Mammary microvascular endothelial cell (primary cell): Measurements from ENCODE around the gene TNPO2. TPM values are rescaled to one million over a fixed set of nuclear protein-coding genes. Genes with fewer than 3 reads are reported as not detected.

ENCODE experiments used
- total RNA-seq: library from RNA; depleted of rRNA; stranded (reverse); fragments of >200 nt; gene quantifications from 2 replicates; pipeline ENCODE4 v1.2.3, GENCODE V29; 2015

Gene TNPO2
- total RNA-seq, result 15.9 and 22.0 TPM in 2 replicates

DNA sequence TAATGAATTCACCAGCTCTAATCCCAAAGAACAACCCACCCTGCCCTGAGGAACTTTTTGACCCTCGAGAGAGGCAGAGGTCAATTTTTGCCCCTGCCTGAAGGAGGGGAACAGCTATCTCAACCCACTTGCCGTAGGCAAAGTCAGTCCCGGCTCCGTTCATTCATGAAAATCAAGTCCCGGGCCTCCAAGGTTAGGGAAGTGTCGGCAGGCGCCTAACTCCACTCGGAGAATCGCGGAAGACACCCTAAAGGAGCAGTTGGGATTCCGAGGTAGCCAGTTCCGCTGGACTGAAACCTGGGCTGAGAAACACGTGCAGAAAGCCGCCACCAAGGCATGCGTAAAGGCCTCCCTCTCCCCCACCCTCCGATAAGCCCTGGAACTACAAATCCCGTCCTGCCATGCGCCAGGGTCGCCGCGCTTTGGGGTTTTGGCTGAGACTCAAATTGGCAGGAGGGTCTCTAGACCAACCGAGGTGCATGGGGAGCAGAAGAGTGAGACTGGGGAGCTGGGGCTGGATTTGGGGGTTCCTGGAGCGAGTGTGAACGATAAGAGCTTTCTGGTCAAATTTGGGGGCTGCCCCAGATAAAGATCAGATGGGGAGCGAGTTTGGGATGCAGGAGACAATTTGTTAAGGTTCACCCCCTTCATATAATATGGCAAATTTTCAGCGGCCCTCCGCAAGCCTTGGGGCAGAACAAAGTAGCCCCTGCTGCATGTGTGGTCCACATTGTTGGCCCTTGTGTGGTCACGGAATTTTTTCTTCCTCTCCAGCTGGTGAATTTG is at the start of gene TNPO2:
TNPO2 (minus strand) TSS at position 292 of the 786 bp plus-strand sequence. CDS start 2,955 bp downstream, outside the sequence.

DNA sequence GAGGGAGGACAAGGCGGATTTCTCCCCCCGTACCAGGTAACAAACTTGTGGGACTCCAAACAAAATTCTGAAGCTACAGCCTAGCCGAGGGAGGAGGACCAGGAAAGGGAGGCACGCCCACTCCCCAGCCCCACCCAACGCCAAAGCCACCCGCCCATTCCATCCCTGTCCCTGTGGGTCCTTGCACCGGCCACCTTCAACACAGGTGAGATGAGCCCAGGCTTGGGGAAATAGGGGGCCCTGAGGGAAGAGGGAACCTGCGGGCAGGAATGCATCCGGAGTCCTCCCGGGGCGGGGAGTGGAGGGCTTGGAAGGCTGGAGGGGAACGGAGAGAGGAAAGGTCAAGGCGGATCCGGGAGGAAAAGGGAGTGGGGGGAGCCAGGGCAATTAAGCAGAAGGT is 27.9 kb upstream of the TNPO2 start, which contains the start of gene BEST2:
BEST2 (plus strand) TSS at position 157 of the 400 bp plus-strand sequence. CDS start 802 bp downstream, outside the sequence.

GRCh38 chr19:12736995-12737834 is 13.5 kb upstream of the TNPO2 start, which contains the start of gene GET3:
Gene GET3, plus strand, starts transcription at chr19:12737497. Its CDS starts 9 bp downstream, at chr19:12737506.

GRCh38 chr19:12696366-12697335 is 27.1 kb downstream of the TNPO2 start, which contains the start of gene FBXW9:
Gene FBXW9, minus strand, starts transcription at chr19:12696631. Its CDS starts 50 bp downstream, at chr19:12696581.

DNA sequence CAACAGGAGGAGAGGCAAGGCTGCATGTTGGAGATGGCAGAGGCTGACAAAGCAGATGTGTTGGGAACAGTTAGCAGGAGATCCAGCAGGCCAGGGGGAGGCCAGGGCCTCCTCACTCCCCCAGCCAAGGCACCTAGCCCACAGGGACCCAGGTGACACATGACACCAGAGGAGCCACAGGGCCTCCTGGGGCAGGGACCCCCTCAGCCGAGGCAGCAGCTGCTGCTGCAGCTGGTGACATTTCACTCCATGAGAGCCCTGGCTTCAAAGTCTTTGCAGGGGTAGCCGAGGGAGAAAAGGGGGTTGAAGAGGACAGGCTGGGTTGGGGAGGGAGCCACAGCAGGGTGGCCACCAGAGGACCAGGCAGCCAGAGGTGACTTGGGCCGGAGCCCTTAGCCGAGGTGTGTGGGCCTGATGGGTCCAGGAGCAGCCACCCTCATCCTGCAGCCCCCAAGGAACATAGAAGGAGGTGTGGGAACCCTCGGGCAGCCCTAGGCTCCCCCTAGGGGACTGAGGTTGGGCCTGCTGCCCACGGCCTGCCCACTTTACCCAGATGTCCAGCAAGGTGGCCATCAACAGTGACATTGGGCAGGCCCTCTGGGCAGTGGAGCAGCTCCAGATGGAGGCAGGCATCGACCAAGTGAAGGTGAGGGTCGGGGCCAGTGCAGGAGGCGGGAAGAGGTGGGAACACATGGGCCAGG is 36.1 kb downstream of the TNPO2 start, which contains the start of gene GNG14:
GNG14 (plus strand) TSS at position 503 of the 701 bp plus-strand sequence; CDS start at position 554, 51 bp downstream.

DNA sequence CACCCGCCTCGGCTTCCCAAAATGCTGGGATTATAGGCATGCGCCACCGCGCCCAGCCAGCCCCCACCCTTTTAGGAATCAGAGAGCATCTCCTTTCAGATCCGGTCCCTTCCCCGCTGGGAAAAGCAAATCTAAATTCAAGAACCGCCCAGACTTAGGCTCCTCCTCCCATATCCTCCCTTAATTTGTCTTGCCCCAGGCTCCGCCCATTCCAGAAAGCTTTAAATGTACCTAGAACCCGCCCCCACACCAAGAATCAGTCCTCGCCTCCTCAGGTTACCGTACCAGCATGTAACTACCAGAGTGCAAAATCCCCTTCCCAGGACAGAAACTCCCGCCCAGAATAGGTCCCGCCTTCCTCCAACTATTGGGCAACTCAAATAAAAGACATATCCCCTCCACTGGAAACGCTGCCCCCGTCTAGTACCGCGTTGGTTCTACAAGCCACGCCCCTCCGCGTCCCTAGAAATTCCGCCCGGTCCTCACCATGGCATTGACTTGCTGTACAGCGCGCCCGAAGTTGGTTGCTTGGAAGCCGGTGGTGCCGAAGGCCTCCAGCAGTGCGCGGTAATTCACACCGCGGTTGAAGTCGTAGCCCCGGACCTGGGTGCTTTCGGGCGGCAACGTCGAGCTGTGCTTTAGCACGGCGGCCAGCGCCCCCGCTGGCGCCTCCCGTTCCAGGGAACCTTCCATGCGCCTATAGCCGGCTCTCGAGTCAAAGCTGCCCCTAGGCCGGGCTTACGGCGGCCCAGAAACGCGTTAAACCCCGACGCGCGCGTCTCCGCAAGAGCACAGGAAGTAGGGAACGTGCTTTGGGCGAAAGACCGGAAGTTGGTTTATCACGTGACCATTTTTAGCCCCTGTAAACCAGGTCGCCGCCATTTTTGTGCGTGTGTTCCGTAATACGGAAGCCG is 42.4 kb downstream of the TNPO2 start, which contains the start of gene DHPS:
DHPS (minus strand) TSS at position 807 of the 914 bp plus-strand sequence; CDS start at position 693, 114 bp downstream.

DNA sequence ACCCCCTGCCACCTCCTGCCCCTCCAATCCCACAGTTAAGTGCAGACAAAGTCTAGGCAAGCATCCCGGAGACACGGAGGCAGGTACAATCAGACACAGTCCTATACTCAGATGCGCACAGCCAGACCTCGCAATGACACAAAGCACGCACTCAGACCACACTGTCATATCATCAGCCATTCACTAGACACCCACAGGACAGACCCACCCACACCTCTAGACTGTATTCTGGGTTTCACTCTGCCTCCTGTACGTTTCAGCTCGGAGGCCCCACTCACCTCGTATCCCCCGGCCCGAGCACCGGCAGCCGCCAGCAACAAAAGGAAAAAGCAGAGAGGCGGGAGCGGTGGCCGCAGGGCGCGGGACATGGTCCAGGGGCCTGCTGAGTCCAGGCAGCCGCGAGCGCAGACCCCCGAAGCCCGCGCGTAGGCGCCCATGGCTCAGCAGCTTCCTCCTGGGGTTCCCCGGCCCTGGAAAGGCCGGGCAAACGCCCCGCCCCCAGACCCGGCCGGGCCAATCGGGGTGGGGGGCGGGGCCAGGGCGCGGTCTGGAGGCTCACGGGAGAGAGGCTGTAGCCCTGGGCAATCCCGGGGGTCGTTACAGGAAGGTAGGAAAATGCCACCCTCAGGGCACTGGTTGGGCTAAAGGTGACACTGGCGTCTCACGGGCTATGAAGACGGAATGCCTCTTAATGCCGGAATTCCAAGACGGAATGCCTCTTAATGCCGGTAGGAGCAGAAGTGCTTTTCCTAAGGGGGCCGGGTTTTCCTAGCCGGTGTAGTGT is 57.3 kb downstream of the TNPO2 start, which contains the start of the genes MAN2B1 and WDR83:
MAN2B1 (minus strand) TSS at position 478 of the 784 bp plus-strand sequence; CDS start at position 437, 41 bp downstream.
WDR83 (plus strand) TSS at position 543 of the 784 bp plus-strand sequence. CDS start 2,984 bp downstream, outside the sequence.

Other genes with a start within 250 kb of the TNPO2 start
- 0.13 and 1.4 TPM in 2 replicates for gene ZNF709, start 239.1 kb downstream of the TNPO2 start, total RNA-seq
- 3.8 and 4.0 TPM in 2 replicates for gene ZNF564, start 172.4 kb downstream of the TNPO2 start, total RNA-seq
- gene ZNF490, start 113.1 kb downstream of the TNPO2 start, total RNA-seq, result 4.5 and 8.0 TPM in 2 replicates
- 9.2 and 17.8 TPM in 2 replicates for gene ZNF791, start 113.0 kb downstream of the TNPO2 start, total RNA-seq
- 54.9 and 120 TPM in 2 replicates for gene MAN2B1, start 57.2 kb downstream of the TNPO2 start, total RNA-seq
- 8.2 and 15.2 TPM in 2 replicates for gene WDR83, start 57.1 kb downstream of the TNPO2 start, total RNA-seq
- gene DHPS, start 42.1 kb downstream of the TNPO2 start, total RNA-seq, result 75.2 and 80.9 TPM in 2 replicates
- gene GNG14, start 35.9 kb downstream of the TNPO2 start, total RNA-seq, result not detected in 2 replicates
- 11.2 and 12.2 TPM in 2 replicates for gene FBXW9, start 27.3 kb downstream of the TNPO2 start, total RNA-seq
- 357 and 460 TPM in 2 replicates for gene TRIR, start 10.8 kb upstream of the TNPO2 start, total RNA-seq
- gene GET3, start 13.6 kb upstream of the TNPO2 start, total RNA-seq, result 101 and 128 TPM in 2 replicates
- gene BEST2, start 27.9 kb upstream of the TNPO2 start, total RNA-seq, result not detected in 2 replicates
- gene HOOK2, start 51.6 kb upstream of the TNPO2 start, total RNA-seq, result 7.1 and 9.2 TPM in 2 replicates
- 64.7 and 67.1 TPM in 2 replicates for gene JUNB, start 67.6 kb upstream of the TNPO2 start, total RNA-seq
- gene PRDX2, start 77.9 kb upstream of the TNPO2 start, total RNA-seq, result 201 and 211 TPM in 2 replicates
- gene THSD8, start 78.1 kb upstream of the TNPO2 start, total RNA-seq, result not detected in 2 replicates
- 36.4 and 46.4 TPM in 2 replicates for gene RNASEH2A, start 82.7 kb upstream of the TNPO2 start, total RNA-seq
- not detected in 2 replicates for gene RTBDN, start 110.6 kb upstream of the TNPO2 start, total RNA-seq
- 2.6 TPM in 1 of 2 replicates, not detected in the other for gene MAST1, start 114.6 kb upstream of the TNPO2 start, total RNA-seq
- gene DNASE2, start 157.5 kb upstream of the TNPO2 start, total RNA-seq, result 36.9 and 41.3 TPM in 2 replicates
- not detected in 2 replicates for gene KLF1, start 163.3 kb upstream of the TNPO2 start, total RNA-seq
- 32.0 and 42.9 TPM in 2 replicates for gene GCDH, start 167.2 kb upstream of the TNPO2 start, total RNA-seq
- 0.13 and 0.64 TPM in 2 replicates for gene SYCE2, start 195.4 kb upstream of the TNPO2 start, total RNA-seq
- gene FARSA, start 209.8 kb upstream of the TNPO2 start, total RNA-seq, result 91.5 and 95.4 TPM in 2 replicates
- 1,347 and 1,380 TPM in 2 replicates for gene CALR, start 214.7 kb upstream of the TNPO2 start, total RNA-seq
- gene RAD23A, start 221.9 kb upstream of the TNPO2 start, total RNA-seq, result 151 and 158 TPM in 2 replicates
- gene GADD45GIP1, start 233.3 kb upstream of the TNPO2 start, total RNA-seq, result 70.1 and 88.1 TPM in 2 replicates
- gene DAND5, start 245.6 kb upstream of the TNPO2 start, total RNA-seq, result 0.07 TPM in 1 of 2 replicates, not detected in the other